Mesothelial cell of epicardium (in vitro differentiated cells): ENCODE data around the gene CDC42EP4. TPM values are rescaled to one million over a fixed set of nuclear protein-coding genes. Genes with fewer than 3 reads are reported as not detected.
A peak's percentile ranks its signal among the peaks of the same experiment; 100 is the strongest.

ENCODE experiments used
- DNase-seq, 2 experiments: peaks; one replicate each; pipeline ENCODE4 v3.0.0; 2021; ENCODE audit warnings: low spot score in 2 of 2; ENCODE audit not compliant: unreplicated experiment in 2 of 2
- H3K27ac Mint-ChIP-seq: 2 replicates; pipeline ENCODE4 v1.8.0; 2021; ENCODE audit warnings: mixed read lengths
- H3K27me3 Mint-ChIP-seq: 2 replicates; pipeline ENCODE4 v1.8.0; 2021; ENCODE audit warnings: low read depth, mixed read lengths
- H3K36me3 Mint-ChIP-seq: 2 replicates; pipeline ENCODE4 v1.8.0; 2021; ENCODE audit warnings: mixed read lengths
- H3K4me1 Mint-ChIP-seq: 2 replicates; pipeline ENCODE4 v1.8.0; 2021; ENCODE audit warnings: mixed read lengths
- H3K4me3 Mint-ChIP-seq: 2 replicates; pipeline ENCODE4 v1.8.0; 2021; ENCODE audit warnings: mild to moderate bottlenecking, moderate library complexity, mixed read lengths
- H3K9me3 Mint-ChIP-seq: 2 replicates; pipeline ENCODE4 v1.8.0; 2021; ENCODE audit warnings: mixed read lengths
- CTCF ChIP-seq: fragments of 200-600 bp; sonication (generic); IDR thresholded peaks from one replicate; pipeline ENCODE4 v1.5.0; 2021; ENCODE audit warnings: antibody characterized with exemption; ENCODE audit not compliant: unreplicated experiment
- total RNA-seq: library from RNA; stranded (reverse); gene quantifications from 3 replicates; pipeline ENCODE4 v1.2.1, GENCODE V29; 2021

CDC42EP4 gene
- total RNA-seq, 1 donor from 2014 or later = 70.3 TPM

- Mint-ChIP-seq H3K4me3 (no peak overlapping the region), H3K27ac (peak overlapping the region; percentile 79), H3K4me1 (peaks cover 47% of the 10 kb centered on the region), H3K27me3 (no peaks in the 10 kb centered on the region), H3K9me3 (no peaks in the 10 kb centered on the region), H3K36me3 (peaks cover 12% of the 10 kb centered on the region)
- no peak for DNase-seq
- no peak for TF ChIP-seq CTCF
These were observed 25.6 kb downstream of the CDC42EP4 start for GRCh38 chr17:73285916-73286862.

- Mint-ChIP-seq H3K9me3 (no peaks in the 10 kb centered on the region), H3K27ac (no peak overlapping the region), H3K4me1 (peaks cover 47% of the 10 kb centered on the region), H3K36me3 (peaks cover 12% of the 10 kb centered on the region), H3K4me3 (no peak overlapping the region), H3K27me3 (no peaks in the 10 kb centered on the region)
- DNase-seq = no peak
- no peak for TF ChIP-seq CTCF
These were observed 26.2 kb downstream of the CDC42EP4 start for GRCh38 chr17:73285603-73285908.

GRCh38 chr17:73284906-73285602 is 26.7 kb downstream of the CDC42EP4 start:
- Mint-ChIP-seq H3K27me3 (no peaks in the 10 kb centered on the region), H3K36me3 (peaks cover 12% of the 10 kb centered on the region), H3K4me1 (peaks cover 46% of the 10 kb centered on the region), H3K4me3 (no peak overlapping the region), H3K9me3 (no peaks in the 10 kb centered on the region), H3K27ac (peak overlapping the region; percentile 97)
- no peak for DNase-seq
- TF ChIP-seq CTCF = no peak

GRCh38 chr17:73284354-73284753 is 27.4 kb downstream of the CDC42EP4 start:
- peaks cover 48% of the 10 kb centered on the region for H3K4me1 Mint-ChIP-seq
- no peaks in the 10 kb centered on the region for H3K9me3 Mint-ChIP-seq
- H3K4me3 Mint-ChIP-seq = no peak overlapping the region
- H3K27ac Mint-ChIP-seq = peak overlapping the region; percentile 97
- no peaks in the 10 kb centered on the region for H3K27me3 Mint-ChIP-seq
- no peak for TF ChIP-seq CTCF
- H3K36me3 Mint-ChIP-seq = peaks cover 12% of the 10 kb centered on the region
- no peak for DNase-seq

GRCh38 chr17:73283841-73284282 is 27.9 kb downstream of the CDC42EP4 start:
- peaks cover 51% of the 10 kb centered on the region for H3K4me1 Mint-ChIP-seq
- peak overlapping the region; percentile 97 for H3K27ac Mint-ChIP-seq
- H3K36me3 Mint-ChIP-seq = peaks cover 12% of the 10 kb centered on the region
- no peaks in the 10 kb centered on the region for H3K27me3 Mint-ChIP-seq
- H3K4me3 Mint-ChIP-seq = no peak overlapping the region
- DNase-seq = peak in 1 of 2 experiments; percentile 56
- H3K9me3 Mint-ChIP-seq = no peaks in the 10 kb centered on the region
- TF ChIP-seq CTCF = no peak
